ENCODE results near the gene NXN.
"Not testable (repeated sequence)": the region's sequence is repeated elsewhere in the genome, so short reads cannot be mapped to it uniquely, and the experiment has no call there.

NXN gene

GRCh38 chr17:1006054-1006453, 26.5 kb upstream of the NXN start:
- DNase-seq (ENCODE audit: low read depth, low spot score) = no peak

GRCh38 chr17:1005361-1005946, 25.9 kb upstream of the NXN start:
- DNase-seq (ENCODE audit: low read depth, low spot score) = no peak

- no peak for DNase-seq (ENCODE audit: low read depth, low spot score)
Measured at GRCh38 chr17:1004769-1005295, 25.3 kb upstream of the NXN start.

GRCh38 chr17:1003972-1004768, 24.6 kb upstream of the NXN start:
- DNase-seq (ENCODE audit: low read depth, low spot score) = no peak

GRCh38 chr17:1003633-1003971, 24.0 kb upstream of the NXN start:
- DNase-seq (ENCODE audit: low read depth, low spot score) = no peak

- no peak for DNase-seq (ENCODE audit: low read depth, low spot score)
Measured at GRCh38 chr17:1002771-1003555, 23.4 kb upstream of the NXN start.

- no peak for DNase-seq (ENCODE audit: low read depth, low spot score)
Measured at GRCh38 chr17:1002412-1002753, 22.8 kb upstream of the NXN start.

GRCh38 chr17:1001640-1002411, 22.2 kb upstream of the NXN start:
- DNase-seq (ENCODE audit: low read depth, low spot score) = no peak

- DNase-seq (ENCODE audit: low read depth, low spot score) = no peak
Measured at GRCh38 chr17:1000597-1001461, 21.3 kb upstream of the NXN start.

GRCh38 chr17:998111-998510, 18.5 kb upstream of the NXN start:
- no peak for DNase-seq (ENCODE audit: low read depth, low spot score)

- peak; percentile 95 for DNase-seq (ENCODE audit: low read depth, low spot score)
Measured at GRCh38 chr17:996554-997344, 17.2 kb upstream of the NXN start, which contains the start of gene TIMM22. TSS of gene TIMM22 (plus strand) at chr17:997129. CDS start at chr17:997143, 14 bp downstream.

- DNase-seq (ENCODE audit: low read depth, low spot score) = not testable (repeated sequence)
Measured at GRCh38 chr17:995324-995723, 15.7 kb upstream of the NXN start.

GRCh38 chr17:992933-993332, 13.4 kb upstream of the NXN start:
- no peak for DNase-seq (ENCODE audit: low read depth, low spot score)

- no peak for DNase-seq (ENCODE audit: low read depth, low spot score)
Measured at GRCh38 chr17:988561-988960, 9.0 kb upstream of the NXN start.

- no peak for DNase-seq (ENCODE audit: low read depth, low spot score)
Measured at GRCh38 chr17:987931-988330, 8.4 kb upstream of the NXN start.

GRCh38 chr17:986322-986929, 6.8 kb upstream of the NXN start:
- no peak for DNase-seq (ENCODE audit: low read depth, low spot score)

- DNase-seq (ENCODE audit: low read depth, low spot score) = no peak
Measured at GRCh38 chr17:983921-984320, 4.3 kb upstream of the NXN start.

GRCh38 chr17:981292-981658, 1.7 kb upstream of the NXN start:
- DNase-seq (ENCODE audit: low read depth, low spot score) = no peak

GRCh38 chr17:980406-981291, 1.1 kb upstream of the NXN start:
- DNase-seq (ENCODE audit: low read depth, low spot score) = no peak
